ENCODE measurements around the gene MEIOSIN.
"Not testable (repeated sequence)": the region's sequence is repeated elsewhere in the genome, so short reads cannot be mapped to it uniquely, and the experiment has no call there.

Gene MEIOSIN

GRCh38 chr19:45733160-45733810 lies at the start of gene MEIOSIN:
Gene MEIOSIN (plus strand): TSS chr19:45733439. CDS start chr19:45735377, 1,938 bp downstream.
- no peak for DNase-seq

GRCh38 chr19:45685045-45685444 lies 48.2 kb upstream of the MEIOSIN start:
- DNase-seq: not testable (repeated sequence)

GRCh38 chr19:45687599-45687998 lies 45.6 kb upstream of the MEIOSIN start:
- DNase-seq: no peak

- DNase-seq: peak; percentile 94
These were observed 41.6 kb upstream of the MEIOSIN start, which contains the start of gene SNRPD2 for GRCh38 chr19:45691516-45692186. Gene SNRPD2 (minus strand): TSS chr19:45691953. CDS start chr19:45691888, 65 bp downstream.

- peak; percentile 98 for DNase-seq
These were observed 40.8 kb upstream of the MEIOSIN start, which contains the start of gene QPCTL for GRCh38 chr19:45692187-45693105. Gene QPCTL (plus strand): TSS chr19:45692666. CDS start chr19:45692704, 38 bp downstream.

- peak; percentile 80 for DNase-seq
These were observed 40.0 kb upstream of the MEIOSIN start for GRCh38 chr19:45693106-45693788.

GRCh38 chr19:45701676-45702075 lies 31.6 kb upstream of the MEIOSIN start:
- no peak for DNase-seq

- DNase-seq: no peak
These were observed 28.1 kb upstream of the MEIOSIN start for GRCh38 chr19:45705115-45705514.

- DNase-seq: no peak
These were observed 27.4 kb upstream of the MEIOSIN start for GRCh38 chr19:45705710-45706415.

- no peak for DNase-seq
These were observed 22.7 kb upstream of the MEIOSIN start for GRCh38 chr19:45710356-45711130.

GRCh38 chr19:45711851-45712698 lies 21.2 kb upstream of the MEIOSIN start:
- no peak for DNase-seq

- no peak for DNase-seq
These were observed 20.6 kb upstream of the MEIOSIN start for GRCh38 chr19:45712699-45713067.

- no peak for DNase-seq
These were observed 20.1 kb upstream of the MEIOSIN start for GRCh38 chr19:45713141-45713540.

GRCh38 chr19:45715139-45715538 lies 18.1 kb upstream of the MEIOSIN start:
- DNase-seq: no peak

- DNase-seq: peak; percentile 14
These were observed 16.7 kb upstream of the MEIOSIN start for GRCh38 chr19:45716359-45717130.

GRCh38 chr19:45717131-45717982 lies 15.9 kb upstream of the MEIOSIN start:
- peak; percentile 97 for DNase-seq

- DNase-seq: no peak
These were observed 15.1 kb upstream of the MEIOSIN start for GRCh38 chr19:45717983-45718650.

- DNase-seq: not testable (repeated sequence)
These were observed 13.2 kb upstream of the MEIOSIN start for GRCh38 chr19:45720065-45720464.

Measured in activated naive CD4-positive, alpha-beta T cell treated with Interleukin-2 at 50 U/mL for 16 hours (primary cell).